GM08714 (cell line): ENCODE measurements around the gene EPAS1.

ENCODE experiments used
- H3K4me3 ChIP-seq: fragments of 200-500 bp; sonication (Bioruptor generic); 2 replicates; pipeline ENCODE4 v1.5.1; 2014; ENCODE audit warnings: mild to moderate bottlenecking, low read length, inconsistent platforms
- ZNF274 ChIP-seq: IDR thresholded peaks from 2 replicates; pipeline ENCODE4 v1.6.1; 2012; ENCODE audit warnings: mild to moderate bottlenecking, low read depth, low read length

EPAS1 gene

GRCh38 chr2:46358713-46359112 lies 61.5 kb downstream of the EPAS1 start:
- no peak overlapping the region for H3K4me3 ChIP-seq
- no peak for TF ChIP-seq ZNF274

- no peak overlapping the region for H3K4me3 ChIP-seq
- TF ChIP-seq ZNF274: no peak
Measured at GRCh38 chr2:46360303-46360702, 63.1 kb downstream of the EPAS1 start.

- no peak for TF ChIP-seq ZNF274
- H3K4me3 ChIP-seq: no peak overlapping the region
Measured at GRCh38 chr2:46361920-46362666, 64.9 kb downstream of the EPAS1 start.

- no peak for TF ChIP-seq ZNF274
- no peak overlapping the region for H3K4me3 ChIP-seq
Measured at GRCh38 chr2:46362667-46363012, 65.4 kb downstream of the EPAS1 start.

- TF ChIP-seq ZNF274: no peak
- no peak overlapping the region for H3K4me3 ChIP-seq
Measured at GRCh38 chr2:46363535-46364170, 66.4 kb downstream of the EPAS1 start.

GRCh38 chr2:46364797-46365457 lies 67.7 kb downstream of the EPAS1 start:
- no peak for TF ChIP-seq ZNF274
- no peak overlapping the region for H3K4me3 ChIP-seq

- no peak for TF ChIP-seq ZNF274
Measured at GRCh38 chr2:46365913-46366667, 68.9 kb downstream of the EPAS1 start.

GRCh38 chr2:46366668-46367052 lies 69.5 kb downstream of the EPAS1 start:
- no peak overlapping the region for H3K4me3 ChIP-seq
- TF ChIP-seq ZNF274: no peak

More at GRCh38 chr2:46365913-46366667, 68.9 kb downstream of the EPAS1 start:
- no peak overlapping the region for H3K4me3 ChIP-seq

- H3K4me3 ChIP-seq: no peak overlapping the region
- TF ChIP-seq ZNF274: no peak
Measured at GRCh38 chr2:46367286-46367685, 70.1 kb downstream of the EPAS1 start.

- H3K4me3 ChIP-seq: no peak overlapping the region
- TF ChIP-seq ZNF274: no peak
Measured at GRCh38 chr2:46368401-46368800, 71.2 kb downstream of the EPAS1 start.

- no peak overlapping the region for H3K4me3 ChIP-seq
- TF ChIP-seq ZNF274: no peak
Measured at GRCh38 chr2:46369783-46370182, 72.6 kb downstream of the EPAS1 start.

GRCh38 chr2:46371854-46372253 lies 74.6 kb downstream of the EPAS1 start:
- H3K4me3 ChIP-seq: no peak overlapping the region
- no peak for TF ChIP-seq ZNF274

GRCh38 chr2:46372475-46372874 lies 75.3 kb downstream of the EPAS1 start:
- no peak for TF ChIP-seq ZNF274
- no peak overlapping the region for H3K4me3 ChIP-seq

GRCh38 chr2:46373238-46373637 lies 76.0 kb downstream of the EPAS1 start:
- no peak overlapping the region for H3K4me3 ChIP-seq
- no peak for TF ChIP-seq ZNF274

GRCh38 chr2:46375566-46376125 lies 78.4 kb downstream of the EPAS1 start:
- TF ChIP-seq ZNF274: no peak
- H3K4me3 ChIP-seq: no peak overlapping the region
